ENCODE measurements around the gene CCL8. TPM values are rescaled to one million over a fixed set of nuclear protein-coding genes. Genes with fewer than 3 reads are reported as not detected.

Gene CCL8
- total RNA-seq (1.0 TPM), polyA plus RNA-seq (0.44 TPM)

DNA sequence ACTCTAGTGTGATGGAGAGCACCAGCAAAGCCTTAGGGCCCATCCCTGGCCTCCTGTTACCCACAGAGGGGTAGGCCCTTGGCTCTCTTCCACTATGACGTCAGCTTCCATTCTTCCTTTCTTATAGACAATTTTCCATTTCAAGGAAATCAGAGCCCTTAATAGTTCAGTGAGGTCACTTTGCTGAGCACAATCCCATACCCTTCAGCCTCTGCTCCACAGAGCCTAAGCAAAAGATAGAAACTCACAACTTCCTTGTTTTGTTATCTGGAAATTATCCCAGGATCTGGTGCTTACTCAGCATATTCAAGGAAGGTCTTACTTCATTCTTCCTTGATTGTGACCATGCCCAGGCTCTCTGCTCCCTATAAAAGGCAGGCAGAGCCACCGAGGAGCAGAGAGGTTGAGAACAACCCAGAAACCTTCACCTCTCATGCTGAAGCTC lies at the start of gene CCL8:
TSS of gene CCL8 (plus strand) at position 397 of the 445 bp plus-strand sequence. CDS start 67 bp downstream, outside the sequence.
- H3K4me1 ChIP-seq (ENCODE audit: insufficient read depth): no peaks in the 10 kb centered on the region
- WGBS: 45% methylated on average over 2 of the region's 2 CpGs

DNA sequence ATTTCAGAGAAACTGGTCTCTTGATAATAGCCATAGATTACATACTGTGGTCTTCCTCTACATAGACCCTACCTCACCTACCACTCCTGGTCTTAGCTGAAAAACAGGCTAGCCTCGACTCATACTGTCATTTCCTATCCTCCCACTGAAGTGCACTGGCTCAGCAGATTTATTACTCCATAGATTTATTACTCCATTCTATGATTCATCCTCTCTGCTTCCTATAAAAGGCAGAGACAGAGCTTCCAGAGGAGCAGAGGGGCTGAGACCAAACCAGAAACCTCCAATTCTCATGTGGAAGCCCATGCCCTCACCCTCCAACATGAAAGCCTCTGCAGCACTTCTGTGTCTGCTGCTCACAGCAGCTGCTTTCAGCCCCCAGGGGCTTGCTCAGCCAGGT lies 49.3 kb upstream of the CCL8 start, which contains the start of gene CCL7:
TSS of gene CCL7 (plus strand) at position 253 of the 400 bp plus-strand sequence. CDS start at position 323, 70 bp downstream.
- no peak for DNase-seq (ENCODE audit: extremely low spot score)
- no peak within 1 kb of the TSS for H3K4me3 ChIP-seq (ENCODE audit: low read depth, low read length)
- no peak within 1 kb of the TSS for H3K27ac ChIP-seq (ENCODE audit: low read depth)
- H3K36me3 ChIP-seq (ENCODE audit: insufficient read depth): no peaks in the 10 kb centered on the region
- 10% methylated on average over 1 of the region's 1 CpG for WGBS
- H3K4me1 ChIP-seq (ENCODE audit: insufficient read depth): no peaks in the 10 kb centered on the region

More for the DNA sequence above, at the start of gene CCL8:
- H3K36me3 ChIP-seq (ENCODE audit: insufficient read depth): no peaks in the 10 kb centered on the region
- no peak within 1 kb of the TSS for H3K4me3 ChIP-seq (ENCODE audit: low read depth, low read length)
- no peak within 1 kb of the TSS for H3K27ac ChIP-seq (ENCODE audit: low read depth)
- no peak for DNase-seq (ENCODE audit: extremely low spot score)

DNA sequence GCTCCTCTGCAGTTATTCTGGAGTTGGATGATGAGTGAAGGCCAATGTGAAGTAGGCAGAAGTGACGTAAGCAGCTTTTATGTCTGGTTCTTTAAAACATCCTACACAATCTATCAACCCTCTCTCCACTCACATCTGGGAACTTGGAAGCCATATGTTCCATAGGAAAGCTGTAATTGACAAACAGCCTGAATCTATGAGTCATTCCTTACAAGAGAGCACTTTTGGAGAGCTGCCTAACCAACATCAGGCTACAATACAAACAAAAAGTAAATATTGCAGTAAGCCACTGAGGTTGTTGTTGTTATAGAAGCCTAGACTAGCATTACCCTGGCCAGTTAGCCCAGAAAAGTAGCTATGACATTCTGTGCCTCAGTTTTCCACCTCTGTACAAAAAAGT lies 43.4 kb upstream of the CCL8 start:
- Histone ChIP-seq H3K27ac (ENCODE audit: low read depth) (no peak overlapping the region), H3K4me1 (ENCODE audit: insufficient read depth) (no peaks in the 10 kb centered on the region), H3K36me3 (ENCODE audit: insufficient read depth) (no peaks in the 10 kb centered on the region), H3K4me3 (ENCODE audit: low read depth, low read length) (no peak overlapping the region)
- 28% methylated on average over 1 of the region's 1 CpG for WGBS
- no peak for DNase-seq (ENCODE audit: extremely low spot score)

DNA sequence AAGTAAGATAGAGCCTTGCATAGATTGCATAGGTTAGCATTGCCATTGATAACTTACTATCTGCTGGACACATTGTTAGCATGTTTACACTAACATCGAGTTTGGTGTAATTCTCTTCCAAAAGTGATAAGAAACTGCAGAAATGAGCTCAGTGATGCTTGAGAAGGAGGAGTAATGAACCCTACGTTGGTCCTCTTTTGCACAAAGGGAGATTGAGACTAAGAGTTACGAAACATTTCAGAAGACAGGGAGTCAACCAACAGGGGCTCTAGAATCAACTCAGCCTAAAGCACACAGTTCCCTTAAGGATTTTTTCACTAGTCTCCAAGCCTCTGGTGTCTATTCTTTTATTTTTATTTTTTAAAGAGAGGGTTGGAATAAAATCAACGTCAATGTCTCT lies 42.4 kb upstream of the CCL8 start:
- no peak for DNase-seq (ENCODE audit: extremely low spot score)
- no peak overlapping the region for H3K4me3 ChIP-seq (ENCODE audit: low read depth, low read length)
- 59% methylated on average over 4 of the region's 4 CpGs for WGBS
- no peaks in the 10 kb centered on the region for H3K36me3 ChIP-seq (ENCODE audit: insufficient read depth)
- no peak overlapping the region for H3K27ac ChIP-seq (ENCODE audit: low read depth)
- no peaks in the 10 kb centered on the region for H3K4me1 ChIP-seq (ENCODE audit: insufficient read depth)

DNA sequence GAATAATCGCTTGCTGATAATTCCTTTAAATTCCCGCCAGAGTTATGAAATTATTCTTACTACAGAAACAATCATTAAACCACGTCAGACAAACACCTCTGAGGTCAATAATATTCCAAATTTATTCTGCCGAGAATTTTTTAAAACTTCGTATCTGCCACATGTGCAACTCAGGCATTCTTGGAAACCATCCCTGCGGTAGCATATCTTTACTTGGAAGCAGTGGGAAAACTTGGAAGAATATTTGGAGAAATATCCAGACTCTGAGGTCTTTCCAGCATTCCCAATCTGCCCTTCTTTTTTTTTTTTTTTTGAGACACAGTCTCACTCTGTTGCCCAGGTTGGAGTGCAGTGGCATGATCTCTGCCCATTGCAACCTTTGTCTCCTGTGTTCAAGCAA lies 35.7 kb upstream of the CCL8 start:
- Histone ChIP-seq H3K27ac (ENCODE audit: low read depth) (no peak overlapping the region), H3K4me3 (ENCODE audit: low read depth, low read length) (no peak overlapping the region), H3K36me3 (ENCODE audit: insufficient read depth) (no peaks in the 10 kb centered on the region), H3K4me1 (ENCODE audit: insufficient read depth) (no peaks in the 10 kb centered on the region)
- 58% methylated on average over 6 of the region's 6 CpGs for WGBS
- no peak for DNase-seq (ENCODE audit: extremely low spot score)

DNA sequence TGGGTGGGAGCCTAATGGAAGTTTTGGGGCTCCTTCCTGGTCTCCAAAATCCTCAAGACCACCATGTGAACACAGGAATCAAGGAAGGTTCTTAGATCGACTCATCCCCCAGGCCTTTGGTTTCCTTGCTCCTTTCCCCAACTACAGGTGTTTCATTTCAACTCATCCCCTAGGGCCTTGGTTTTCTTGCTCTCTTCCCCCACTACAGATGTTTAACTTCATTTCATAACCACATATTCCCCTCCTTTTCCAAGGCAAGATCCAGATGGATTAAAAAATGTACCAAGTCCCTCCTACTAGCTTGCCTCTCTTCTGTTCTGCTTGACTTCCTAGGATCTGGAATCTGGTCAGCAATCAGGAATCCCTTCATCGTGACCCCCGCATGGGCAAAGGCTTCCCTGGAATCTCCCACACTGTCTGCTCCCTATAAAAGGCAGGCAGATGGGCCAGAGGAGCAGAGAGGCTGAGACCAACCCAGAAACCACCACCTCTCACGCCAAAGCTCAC lies 33.9 kb upstream of the CCL8 start, which contains the start of gene CCL11:
TSS of gene CCL11 (plus strand) at position 457 of the 507 bp plus-strand sequence. CDS start 67 bp downstream, outside the sequence.
- Histone ChIP-seq H3K4me1 (ENCODE audit: insufficient read depth) (no peaks in the 10 kb centered on the region), H3K27ac (ENCODE audit: low read depth) (no peak within 1 kb of the TSS), H3K4me3 (ENCODE audit: low read depth, low read length) (no peak within 1 kb of the TSS), H3K36me3 (ENCODE audit: insufficient read depth) (no peaks in the 10 kb centered on the region)
- DNase-seq (ENCODE audit: extremely low spot score): peak; percentile 33
- WGBS: 47% methylated on average over 4 of the region's 4 CpGs

DNA sequence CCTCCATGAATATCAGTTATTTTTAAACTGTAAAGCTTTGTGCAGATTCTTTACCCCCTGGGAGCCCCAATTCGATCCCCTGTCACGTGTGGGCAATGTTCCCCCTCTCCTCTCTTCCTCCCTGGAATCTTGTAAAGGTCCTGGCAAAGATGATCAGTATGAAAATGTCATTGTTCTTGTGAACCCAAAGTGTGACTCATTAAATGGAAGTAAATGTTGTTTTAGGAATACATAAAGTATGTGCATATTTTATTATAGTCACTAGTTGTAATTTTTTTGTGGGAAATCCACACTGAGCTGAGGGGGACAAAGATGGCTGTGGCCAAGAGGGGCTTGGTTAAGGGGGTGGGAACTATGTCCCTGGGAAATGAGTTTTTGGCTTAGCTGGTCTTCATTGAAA lies 31.4 kb upstream of the CCL8 start:
- WGBS: 56% methylated on average over 2 of the region's 2 CpGs
- DNase-seq (ENCODE audit: extremely low spot score): no peak
- no peak overlapping the region for H3K27ac ChIP-seq (ENCODE audit: low read depth)

DNA sequence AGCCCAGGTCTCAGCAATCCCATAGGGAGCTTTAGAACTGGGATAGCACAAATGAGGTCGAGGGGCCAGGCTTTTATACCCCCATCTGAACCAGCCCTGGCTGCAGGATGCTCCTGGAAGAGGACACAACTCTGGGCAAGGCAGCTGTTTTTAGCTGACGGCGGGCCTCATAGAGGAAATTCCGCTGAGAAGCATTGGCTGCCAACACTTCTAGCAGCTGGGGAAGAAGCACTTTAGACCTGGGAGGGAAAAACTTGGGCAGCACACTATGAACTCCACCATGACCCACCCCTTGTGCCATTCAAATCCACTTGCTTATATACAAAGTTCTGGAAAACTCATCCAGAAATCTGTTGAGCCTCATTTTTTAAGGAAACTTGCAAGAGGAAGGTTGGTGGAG lies 28.6 kb upstream of the CCL8 start:
- no peak for DNase-seq (ENCODE audit: extremely low spot score)
- no peaks in the 10 kb centered on the region for H3K36me3 ChIP-seq (ENCODE audit: insufficient read depth)
- no peaks in the 10 kb centered on the region for H3K4me1 ChIP-seq (ENCODE audit: insufficient read depth)
- no peak overlapping the region for H3K4me3 ChIP-seq (ENCODE audit: low read depth, low read length)
- WGBS: 55% methylated on average over 4 of the region's 4 CpGs
- no peak overlapping the region for H3K27ac ChIP-seq (ENCODE audit: low read depth)

More for the DNA sequence above, 31.4 kb upstream of the CCL8 start:
- Histone ChIP-seq H3K4me3 (ENCODE audit: low read depth, low read length) (no peak overlapping the region), H3K4me1 (ENCODE audit: insufficient read depth) (no peaks in the 10 kb centered on the region), H3K36me3 (ENCODE audit: insufficient read depth) (no peaks in the 10 kb centered on the region)

DNA sequence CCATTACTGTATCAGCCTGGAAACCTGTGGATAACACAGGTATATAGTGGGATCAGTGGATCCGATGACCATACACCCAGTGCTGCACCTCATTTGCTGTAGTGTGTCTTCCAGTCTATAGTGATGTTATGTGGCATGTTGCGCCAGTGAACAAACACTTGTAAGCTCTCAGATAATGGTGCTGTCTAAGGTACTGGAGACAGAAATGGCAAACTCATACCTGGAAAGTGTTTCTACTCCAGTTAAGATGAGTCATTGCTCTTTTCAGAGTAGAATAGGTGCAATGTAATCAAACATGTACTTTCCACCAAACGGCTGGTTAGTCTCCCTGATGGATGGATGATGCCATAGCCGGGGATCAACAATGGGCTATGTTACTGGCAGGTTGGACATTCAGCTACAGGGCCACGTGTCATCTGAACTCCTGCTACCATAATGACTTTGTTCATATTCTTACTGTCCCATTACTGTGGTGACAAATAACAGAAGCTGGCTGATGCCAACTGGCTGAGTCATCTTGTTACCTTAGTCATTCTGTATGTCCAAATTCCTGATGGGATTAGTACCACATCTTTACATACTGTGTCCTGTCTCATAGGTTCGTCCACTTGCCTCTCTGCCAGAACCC lies 27.4 kb upstream of the CCL8 start:
- Histone ChIP-seq H3K4me3 (ENCODE audit: low read depth, low read length) (no peak overlapping the region), H3K4me1 (ENCODE audit: insufficient read depth) (no peaks in the 10 kb centered on the region), H3K27ac (ENCODE audit: low read depth) (no peak overlapping the region), H3K36me3 (ENCODE audit: insufficient read depth) (no peaks in the 10 kb centered on the region)
- DNase-seq (ENCODE audit: extremely low spot score): no peak
- 92% methylated on average over 6 of the region's 6 CpGs for WGBS

DNA sequence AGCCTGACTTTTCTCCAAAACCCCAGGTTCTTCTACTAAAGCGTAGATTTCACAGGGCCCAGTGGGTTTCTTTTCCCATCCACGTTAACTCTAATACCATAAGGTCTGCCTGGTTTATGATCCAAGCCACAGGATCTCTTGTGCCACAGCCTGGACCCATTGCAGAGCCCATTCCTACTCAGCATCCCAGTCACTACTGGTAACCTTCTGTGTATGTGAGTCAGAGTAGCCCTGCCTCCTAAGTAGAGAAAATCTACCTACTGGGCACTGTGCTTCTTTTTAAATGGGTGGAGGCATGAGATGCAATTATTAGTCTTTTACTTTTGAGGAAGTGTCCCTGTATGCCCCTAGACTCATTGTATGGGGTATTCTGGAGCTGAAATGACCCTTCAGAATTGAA lies 20.2 kb upstream of the CCL8 start:
- no peak for DNase-seq (ENCODE audit: extremely low spot score)
- Histone ChIP-seq H3K4me1 (ENCODE audit: insufficient read depth) (no peaks in the 10 kb centered on the region), H3K27ac (ENCODE audit: low read depth) (no peak overlapping the region), H3K36me3 (ENCODE audit: insufficient read depth) (no peaks in the 10 kb centered on the region), H3K4me3 (ENCODE audit: low read depth, low read length) (no peak overlapping the region)
- 96% methylated on average over 2 of the region's 2 CpGs for WGBS

DNA sequence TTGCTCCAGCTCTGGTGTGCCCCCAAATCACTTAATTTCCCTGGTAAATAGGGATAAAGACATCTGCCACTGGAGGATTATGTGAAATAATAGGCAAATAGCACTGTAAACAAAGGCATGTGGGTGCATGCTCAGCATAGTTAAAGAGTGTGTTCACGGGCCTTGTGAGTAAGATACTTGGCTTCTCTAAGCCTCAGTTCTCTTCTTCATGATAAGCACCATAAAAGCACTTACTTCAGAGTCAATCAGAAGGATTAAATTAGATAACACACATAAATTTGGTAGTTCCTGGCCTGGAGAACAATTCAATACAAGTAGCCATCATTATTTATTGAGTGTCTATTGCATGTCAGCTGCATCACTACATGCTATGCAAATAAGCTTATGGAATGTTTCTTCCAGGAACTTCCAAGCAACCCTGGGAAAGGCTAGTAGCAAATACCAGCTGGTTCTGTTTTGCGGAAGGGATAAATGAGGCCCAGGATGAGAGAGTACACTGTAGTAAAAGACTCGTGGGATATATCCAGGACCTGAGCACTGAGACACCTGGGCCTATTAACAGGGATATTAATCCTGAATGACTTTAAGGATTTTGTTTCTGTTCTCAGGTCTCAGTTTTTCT lies 19.2 kb upstream of the CCL8 start:
- Histone ChIP-seq H3K4me1 (ENCODE audit: insufficient read depth) (no peaks in the 10 kb centered on the region), H3K36me3 (ENCODE audit: insufficient read depth) (no peaks in the 10 kb centered on the region), H3K4me3 (ENCODE audit: low read depth, low read length) (no peak overlapping the region), H3K27ac (ENCODE audit: low read depth) (no peak overlapping the region)
- WGBS: 41% methylated on average over 3 of the region's 3 CpGs
- no peak for DNase-seq (ENCODE audit: extremely low spot score)

DNA sequence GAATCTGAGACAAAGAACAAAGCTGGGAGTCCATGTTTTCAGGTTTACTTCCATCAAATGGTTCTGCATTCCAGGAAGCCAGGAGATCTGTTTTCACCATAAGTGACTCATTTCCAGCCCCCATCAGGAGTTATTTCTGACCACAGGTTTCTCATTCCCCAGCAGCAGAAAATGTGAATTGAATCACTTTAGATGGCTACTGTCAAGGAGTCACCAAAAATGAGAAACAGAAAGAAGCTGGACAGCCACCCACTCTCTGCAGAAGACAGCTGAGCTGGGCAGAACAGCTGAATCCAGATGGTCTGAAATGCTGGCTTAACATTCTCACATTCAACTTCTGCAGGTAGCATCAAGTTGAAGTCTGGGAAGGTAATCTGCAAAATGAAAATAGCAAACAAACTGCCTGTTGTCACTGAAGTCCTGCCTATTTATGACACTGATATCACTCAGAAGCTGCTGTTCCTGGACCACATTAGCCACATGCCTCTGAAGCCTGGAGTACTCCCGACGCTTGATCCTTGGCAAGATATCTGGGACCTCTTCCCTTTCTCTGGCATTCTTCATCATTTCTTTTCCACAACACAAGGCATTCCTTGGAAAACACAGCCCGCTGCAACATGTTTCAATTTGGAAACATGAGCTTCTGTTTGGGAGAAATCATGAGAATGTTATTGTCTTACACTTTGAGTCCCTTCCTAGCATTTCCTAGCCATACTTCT lies 18.4 kb upstream of the CCL8 start:
- H3K36me3 ChIP-seq (ENCODE audit: insufficient read depth): no peaks in the 10 kb centered on the region
- no peak overlapping the region for H3K27ac ChIP-seq (ENCODE audit: low read depth)
- H3K4me3 ChIP-seq (ENCODE audit: low read depth, low read length): no peak overlapping the region
- 53% methylated on average over 3 of the region's 3 CpGs for WGBS
- DNase-seq (ENCODE audit: extremely low spot score): no peak
- no peaks in the 10 kb centered on the region for H3K4me1 ChIP-seq (ENCODE audit: insufficient read depth)

DNA sequence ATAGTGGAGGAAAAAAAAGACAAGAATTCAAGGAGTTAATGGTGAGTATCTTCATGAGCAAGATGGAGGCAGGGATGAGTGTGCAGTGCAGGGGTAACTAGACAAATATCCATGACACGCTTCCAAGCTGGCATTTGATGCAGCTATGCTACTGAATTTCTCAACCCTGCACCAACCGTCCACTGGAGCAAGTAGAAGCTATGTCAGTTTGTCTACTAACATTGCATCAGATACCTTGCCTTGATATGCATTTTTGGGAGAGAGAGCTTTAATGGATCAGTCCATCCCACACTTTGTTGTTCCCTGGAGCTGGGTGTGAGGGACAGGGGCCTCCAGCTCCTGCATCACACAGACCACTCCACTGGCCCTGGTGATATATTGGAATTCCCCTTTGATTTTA lies 17.2 kb upstream of the CCL8 start:
- no peaks in the 10 kb centered on the region for H3K36me3 ChIP-seq (ENCODE audit: insufficient read depth)
- DNase-seq (ENCODE audit: extremely low spot score): no peak
- 96% methylated on average over 2 of the region's 2 CpGs for WGBS
- no peak overlapping the region for H3K4me3 ChIP-seq (ENCODE audit: low read depth, low read length)
- no peak overlapping the region for H3K27ac ChIP-seq (ENCODE audit: low read depth)
- H3K4me1 ChIP-seq (ENCODE audit: insufficient read depth): no peaks in the 10 kb centered on the region

DNA sequence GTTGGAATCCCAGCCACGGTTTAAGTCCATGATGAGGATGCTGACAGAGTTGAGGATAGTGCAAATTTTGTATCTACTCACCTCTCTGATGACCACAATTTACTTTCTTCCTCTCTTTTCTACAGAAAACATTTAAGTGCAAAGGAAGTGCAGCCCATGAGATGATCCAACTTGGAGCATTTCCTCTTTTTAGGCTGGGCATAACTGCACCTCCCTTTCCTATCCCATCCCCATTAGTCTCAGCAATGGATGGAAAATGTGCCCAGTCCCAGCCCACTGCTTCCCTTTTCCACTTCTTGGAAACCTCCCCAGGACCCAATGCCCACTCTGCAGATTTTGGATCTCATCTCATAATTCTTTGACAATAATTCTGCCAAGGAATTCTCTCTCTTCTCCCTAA lies 16.6 kb upstream of the CCL8 start:
- WGBS: 84% methylated on average over 1 of the region's 1 CpG
- H3K4me1 ChIP-seq (ENCODE audit: insufficient read depth): no peaks in the 10 kb centered on the region
- no peak for DNase-seq (ENCODE audit: extremely low spot score)
- no peak overlapping the region for H3K27ac ChIP-seq (ENCODE audit: low read depth)
- no peaks in the 10 kb centered on the region for H3K36me3 ChIP-seq (ENCODE audit: insufficient read depth)
- H3K4me3 ChIP-seq (ENCODE audit: low read depth, low read length): no peak overlapping the region

Data from urinary bladder (tissue), 4 donors.